HEK293 (cell line): ENCODE measurements around the gene DPH2.

Experiments used
- BCL11A ChIP-seq: fragments of 450-650 bp; formaldehyde crosslinking; IDR thresholded peaks from 2 replicates; pipeline ENCODE4 v1.5.1; 2016; ENCODE audit warnings: low read depth, missing biosample characterization, missing genetic modification characterization
- GLI2 ChIP-seq: fragments of 450-650 bp; formaldehyde crosslinking; IDR thresholded peaks from 2 replicates; pipeline ENCODE4; 2017; ENCODE audit warnings: missing biosample characterization, missing genetic modification characterization, low read depth, borderline replicate concordance
- KLF16 ChIP-seq: fragments of 450-650 bp; formaldehyde crosslinking; IDR thresholded peaks from 2 replicates; pipeline ENCODE4 v1.5.1; 2017; ENCODE audit warnings: missing biosample characterization, missing genetic modification characterization
- PRDM1 ChIP-seq: fragments of 450-650 bp; formaldehyde crosslinking; IDR thresholded peaks from 2 replicates; pipeline ENCODE4; 2016; ENCODE audit warnings: missing biosample characterization, missing genetic modification characterization
- ZBTB10 ChIP-seq: fragments of 450-650 bp; formaldehyde crosslinking; IDR thresholded peaks from 2 replicates; pipeline ENCODE4 v1.5.1; 2016; ENCODE audit warnings: missing biosample characterization, missing genetic modification characterization
- ZBTB21 ChIP-seq: fragments of 450-650 bp; formaldehyde crosslinking; IDR thresholded peaks from 2 replicates; pipeline ENCODE4 v1.5.1; 2017; ENCODE audit warnings: missing biosample characterization, missing genetic modification characterization
- ZFP3 ChIP-seq: fragments of 450-650 bp; formaldehyde crosslinking; IDR thresholded peaks from 2 replicates; pipeline ENCODE4 v1.5.1; 2016; ENCODE audit warnings: low read depth, missing biosample characterization, missing genetic modification characterization
- ZFP37 ChIP-seq: fragments of 450-650 bp; formaldehyde crosslinking; IDR thresholded peaks from 2 replicates; pipeline ENCODE4 v1.5.1; 2016; ENCODE audit warnings: missing biosample characterization, missing genetic modification characterization
- ZFP41 ChIP-seq: fragments of 450-650 bp; formaldehyde crosslinking; IDR thresholded peaks from 2 replicates; pipeline ENCODE4 v1.5.1; 2016; ENCODE audit warnings: missing biosample characterization, missing genetic modification characterization, borderline replicate concordance
- ZIC2 ChIP-seq: fragments of 450-650 bp; formaldehyde crosslinking; IDR thresholded peaks from 2 replicates; pipeline ENCODE4 v1.5.1; 2016; ENCODE audit warnings: missing biosample characterization, missing genetic modification characterization
- ZNF169 ChIP-seq: fragments of 450-650 bp; formaldehyde crosslinking; IDR thresholded peaks from 2 replicates; pipeline ENCODE4 v1.5.1; 2016; ENCODE audit warnings: missing biosample characterization, missing genetic modification characterization
- ZNF184 ChIP-seq: fragments of 450-650 bp; IDR thresholded peaks from 2 replicates; pipeline ENCODE4 v1.5.1; 2018; ENCODE audit warnings: missing biosample characterization, mild to moderate bottlenecking, missing genetic modification characterization
- ZNF214 ChIP-seq: fragments of 450-650 bp; formaldehyde crosslinking; IDR thresholded peaks from 2 replicates; pipeline ENCODE4 v1.5.1; 2017; ENCODE audit warnings: missing biosample characterization, mild to moderate bottlenecking, missing genetic modification characterization, borderline replicate concordance
- ZNF311 ChIP-seq: fragments of 450-650 bp; formaldehyde crosslinking; IDR thresholded peaks from 2 replicates; pipeline ENCODE4 v1.5.1; 2017; ENCODE audit warnings: missing biosample characterization, missing genetic modification characterization, borderline replicate concordance
- ZNF341 ChIP-seq: fragments of 450-650 bp; formaldehyde crosslinking; IDR thresholded peaks from 2 replicates; pipeline ENCODE4; 2016; ENCODE audit warnings: low read depth, missing biosample characterization, missing genetic modification characterization
- ZNF398 ChIP-seq: fragments of 450-650 bp; formaldehyde crosslinking; IDR thresholded peaks from 2 replicates; pipeline ENCODE4 v1.5.1; 2017; ENCODE audit warnings: missing biosample characterization, missing genetic modification characterization
- ZNF560 ChIP-seq: fragments of 450-650 bp; formaldehyde crosslinking; IDR thresholded peaks from 2 replicates; pipeline ENCODE4 v1.5.1; 2017; ENCODE audit warnings: missing biosample characterization, missing genetic modification characterization, borderline replicate concordance
- ZNF571 ChIP-seq: fragments of 450-650 bp; formaldehyde crosslinking; IDR thresholded peaks from 2 replicates; pipeline ENCODE4 v1.5.0; 2017; ENCODE audit warnings: missing biosample characterization, missing genetic modification characterization
- ZNF580 ChIP-seq: fragments of 450-650 bp; formaldehyde crosslinking; IDR thresholded peaks from 2 replicates; pipeline ENCODE4 v1.5.1; 2016; ENCODE audit warnings: missing biosample characterization, missing genetic modification characterization
- ZNF600 ChIP-seq: fragments of 450-650 bp; formaldehyde crosslinking; IDR thresholded peaks from 2 replicates; pipeline ENCODE4 v1.5.1; 2016; ENCODE audit warnings: missing biosample characterization, missing genetic modification characterization
- ZNF629 ChIP-seq: fragments of 450-650 bp; formaldehyde crosslinking; IDR thresholded peaks from 2 replicates; pipeline ENCODE4 v1.5.1; 2017; ENCODE audit warnings: missing biosample characterization, missing genetic modification characterization
- ZNF664 ChIP-seq: fragments of 450-650 bp; formaldehyde crosslinking; IDR thresholded peaks from 2 replicates; pipeline ENCODE4 v1.5.1; 2016; ENCODE audit warnings: missing biosample characterization, missing genetic modification characterization
- ZNF777 ChIP-seq: fragments of 450-650 bp; formaldehyde crosslinking; IDR thresholded peaks from 2 replicates; pipeline ENCODE4 v1.5.1; 2017; ENCODE audit warnings: missing biosample characterization, missing genetic modification characterization, borderline replicate concordance
- ZNF843 ChIP-seq: fragments of 450-650 bp; formaldehyde crosslinking; IDR thresholded peaks from 2 replicates; pipeline ENCODE4 v1.5.1; 2016; ENCODE audit warnings: missing biosample characterization, missing genetic modification characterization
- ZSCAN18 ChIP-seq: fragments of 450-650 bp; formaldehyde crosslinking; IDR thresholded peaks from 2 replicates; pipeline ENCODE4 v1.5.1; 2016; ENCODE audit warnings: missing biosample characterization, missing genetic modification characterization
- ZSCAN30 ChIP-seq: fragments of 450-650 bp; IDR thresholded peaks from 2 replicates; pipeline ENCODE4 v1.5.1; 2018; ENCODE audit warnings: missing biosample characterization, mild to moderate bottlenecking, missing genetic modification characterization, moderate library complexity
- TF ChIP-seq, protein P1 (sequence below): fragments of 450-650 bp; formaldehyde crosslinking; IDR thresholded peaks from 2 replicates; pipeline ENCODE4 v1.5.1; 2016; ENCODE audit warnings: missing biosample characterization, missing genetic modification characterization, borderline replicate concordance

DPH2 gene

GRCh38 chr1:43946236-43947060 is 23.4 kb upstream of the DPH2 start, which contains the start of gene IPO13 (continued):
- TF ChIP-seq, protein P1, sequence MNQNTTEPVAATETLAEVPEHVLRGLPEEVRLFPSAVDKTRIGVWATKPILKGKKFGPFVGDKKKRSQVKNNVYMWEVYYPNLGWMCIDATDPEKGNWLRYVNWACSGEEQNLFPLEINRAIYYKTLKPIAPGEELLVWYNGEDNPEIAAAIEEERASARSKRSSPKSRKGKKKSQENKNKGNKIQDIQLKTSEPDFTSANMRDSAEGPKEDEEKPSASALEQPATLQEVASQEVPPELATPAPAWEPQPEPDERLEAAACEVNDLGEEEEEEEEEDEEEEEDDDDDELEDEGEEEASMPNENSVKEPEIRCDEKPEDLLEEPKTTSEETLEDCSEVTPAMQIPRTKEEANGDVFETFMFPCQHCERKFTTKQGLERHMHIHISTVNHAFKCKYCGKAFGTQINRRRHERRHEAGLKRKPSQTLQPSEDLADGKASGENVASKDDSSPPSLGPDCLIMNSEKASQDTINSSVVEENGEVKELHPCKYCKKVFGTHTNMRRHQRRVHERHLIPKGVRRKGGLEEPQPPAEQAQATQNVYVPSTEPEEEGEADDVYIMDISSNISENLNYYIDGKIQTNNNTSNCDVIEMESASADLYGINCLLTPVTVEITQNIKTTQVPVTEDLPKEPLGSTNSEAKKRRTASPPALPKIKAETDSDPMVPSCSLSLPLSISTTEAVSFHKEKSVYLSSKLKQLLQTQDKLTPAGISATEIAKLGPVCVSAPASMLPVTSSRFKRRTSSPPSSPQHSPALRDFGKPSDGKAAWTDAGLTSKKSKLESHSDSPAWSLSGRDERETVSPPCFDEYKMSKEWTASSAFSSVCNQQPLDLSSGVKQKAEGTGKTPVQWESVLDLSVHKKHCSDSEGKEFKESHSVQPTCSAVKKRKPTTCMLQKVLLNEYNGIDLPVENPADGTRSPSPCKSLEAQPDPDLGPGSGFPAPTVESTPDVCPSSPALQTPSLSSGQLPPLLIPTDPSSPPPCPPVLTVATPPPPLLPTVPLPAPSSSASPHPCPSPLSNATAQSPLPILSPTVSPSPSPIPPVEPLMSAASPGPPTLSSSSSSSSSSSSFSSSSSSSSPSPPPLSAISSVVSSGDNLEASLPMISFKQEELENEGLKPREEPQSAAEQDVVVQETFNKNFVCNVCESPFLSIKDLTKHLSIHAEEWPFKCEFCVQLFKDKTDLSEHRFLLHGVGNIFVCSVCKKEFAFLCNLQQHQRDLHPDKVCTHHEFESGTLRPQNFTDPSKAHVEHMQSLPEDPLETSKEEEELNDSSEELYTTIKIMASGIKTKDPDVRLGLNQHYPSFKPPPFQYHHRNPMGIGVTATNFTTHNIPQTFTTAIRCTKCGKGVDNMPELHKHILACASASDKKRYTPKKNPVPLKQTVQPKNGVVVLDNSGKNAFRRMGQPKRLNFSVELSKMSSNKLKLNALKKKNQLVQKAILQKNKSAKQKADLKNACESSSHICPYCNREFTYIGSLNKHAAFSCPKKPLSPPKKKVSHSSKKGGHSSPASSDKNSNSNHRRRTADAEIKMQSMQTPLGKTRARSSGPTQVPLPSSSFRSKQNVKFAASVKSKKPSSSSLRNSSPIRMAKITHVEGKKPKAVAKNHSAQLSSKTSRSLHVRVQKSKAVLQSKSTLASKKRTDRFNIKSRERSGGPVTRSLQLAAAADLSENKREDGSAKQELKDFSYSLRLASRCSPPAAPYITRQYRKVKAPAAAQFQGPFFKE (tag by site-specific recombination), result 0 out of 2 replicates have a peak, but pooled peaks have one; percentile 61
- no peak for TF ChIP-seq ZNF214 (tag by site-specific recombination)
- peak; percentile 72; the same call in 1 of the 2 replicates for TF ChIP-seq ZBTB10
- peak; percentile 60 for TF ChIP-seq ZNF600
- peak; percentile 79 for TF ChIP-seq KLF16 (tag by site-specific recombination)
- no peak for TF ChIP-seq ZBTB21 (tag by site-specific recombination)
- no peak for TF ChIP-seq PRDM1 (tag by site-specific recombination)
- TF ChIP-seq ZSCAN30, result peak; percentile 65
- peak; percentile 80 for TF ChIP-seq BCL11A (tag by site-specific recombination)
- no peak for TF ChIP-seq ZNF777 (tag by site-specific recombination)
- TF ChIP-seq ZNF341 (tag by site-specific recombination), result peak; percentile 22; the same call in 1 of the 2 replicates
- TF ChIP-seq GLI2 (tag by site-specific recombination), result no peak
- peak; percentile 79 for TF ChIP-seq ZSCAN18 (tag by site-specific recombination)
- TF ChIP-seq ZNF311 (tag by site-specific recombination), result no peak
- peak; percentile 41; the same call in 1 of the 2 replicates for TF ChIP-seq ZNF398 (tag by site-specific recombination)
- TF ChIP-seq ZNF629, result peak; percentile 86
- TF ChIP-seq ZFP37 (tag by site-specific recombination), result peak; percentile 68; the same call in 1 of the 2 replicates
- no peak for TF ChIP-seq ZFP3
- no peak for TF ChIP-seq ZNF560 (tag by site-specific recombination)
- no peak for TF ChIP-seq ZNF571
- TF ChIP-seq ZNF664, result no peak
- peak; percentile 93 for TF ChIP-seq ZIC2 (tag by site-specific recombination)
- TF ChIP-seq ZNF580, result peak; percentile 91
- TF ChIP-seq ZNF169 (tag by site-specific recombination), result peak; percentile 74; the same call in 1 of the 2 replicates
- TF ChIP-seq ZFP41, result no peak
- no peak for TF ChIP-seq ZNF184 (tag by site-specific recombination)
- TF ChIP-seq ZNF843, result peak; percentile 59; the same call in 1 of the 2 replicates
